ENCODE results near the gene PHF21A. TPM values are rescaled to one million over a fixed set of nuclear protein-coding genes. Genes with fewer than 3 reads are reported as not detected.
A peak's percentile ranks its signal among the peaks of the same experiment; 100 is the strongest.

The PHF21A gene
- total RNA-seq, 1 experiment from 2014 or later: 8.2 TPM

GRCh38 chr11:45930031-45930794 is 191.0 kb downstream of the PHF21A start:
- Histone ChIP-seq H3K9me2 (replicated peaks; ENCODE audit: low read length) (no peaks in the 10 kb centered on the region), H3K79me2 (ENCODE audit: low read length) (no peaks in the 10 kb centered on the region), H3K27me3 (ENCODE audit: low read length) (no peaks in the 10 kb centered on the region), H4K20me1 (ENCODE audit: low read length) (no peaks in the 10 kb centered on the region), H3K9ac (ENCODE audit: low read length) (no peak overlapping the region), H3K4me3 (ENCODE audit: low read length) (no peak overlapping the region), H3K27ac (ENCODE audit: low read length) (no peak overlapping the region), H3F3A (ENCODE audit: low read length, unreplicated experiment) (no peaks in the 10 kb centered on the region), H3K4me2 (ENCODE audit: low read length) (no peak overlapping the region), H3K9me3 (ENCODE audit: low read length) (no peaks in the 10 kb centered on the region), H3K36me3 (ENCODE audit: low read depth, low read length) (no peaks in the 10 kb centered on the region), H3K4me1 (ENCODE audit: insufficient read depth, low read length) (peaks cover 7% of the 10 kb centered on the region; the same call in 1 of the 2 replicates), H2AFZ (ENCODE audit: low read length) (no peak overlapping the region)
- intact Hi-C loops (cut with micrococcal nuclease): no loop called here
- POLR2A ChIA-PET (ENCODE audit: unreplicated experiment): no interaction called here
- TF ChIP-seq EZH2 (IDR thresholded peaks at IDR 0.05; ENCODE audit: low read length, unreplicated experiment): no peak
- TF ChIP-seq CTCF (conservative IDR thresholded peaks at IDR 0.05; ENCODE audit: low read depth, low read length): no peak
- no peak for TF ChIP-seq EZH2phosphoT487 (IDR thresholded peaks at IDR 0.05; ENCODE audit: borderline replicate concordance, low read length)
- DNase-seq (peak; percentile 7), ATAC-seq (peak; percentile 64)
- no TSS peak for BruUV-seq (replicated peaks)
- CTCF ChIA-PET: interaction anchor here (0.6 kb wide), 1 partner anchor 58 kb away, joined by 3 read pairs; no protein-coding TSS in a partner anchor

DNA sequence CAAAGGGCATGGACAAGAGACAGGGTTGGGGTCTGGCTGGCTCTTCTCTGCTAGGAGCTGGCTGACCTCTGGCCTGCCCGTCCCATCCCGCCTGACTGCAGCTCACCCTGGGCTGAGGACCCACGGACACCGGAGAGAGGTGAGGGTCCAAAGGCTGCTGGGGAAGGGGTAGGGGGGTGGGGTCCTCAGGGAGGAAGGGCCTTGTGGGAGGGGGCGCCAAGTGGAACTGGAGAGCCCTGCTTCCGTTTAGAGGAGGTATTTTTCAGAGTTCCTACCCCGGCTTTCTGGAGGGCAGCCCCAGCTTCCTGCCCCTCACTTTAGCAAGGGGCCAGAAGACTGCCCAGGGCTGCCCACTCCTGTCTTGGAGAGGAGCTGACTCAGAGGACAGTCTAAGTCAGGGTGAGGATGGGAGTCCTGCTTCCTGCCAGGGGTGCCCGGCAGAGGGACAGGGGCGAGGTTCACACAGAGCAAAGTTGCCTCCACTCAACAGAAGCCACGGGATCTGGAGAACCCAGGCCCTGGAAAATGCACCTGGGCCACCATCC is 191.7 kb downstream of the PHF21A start:
- H3K4me2 ChIP-seq (ENCODE audit: low read length): no peak overlapping the region
- no peaks in the 10 kb centered on the region for H3K27me3 ChIP-seq (ENCODE audit: low read length)
- H3K9me2 ChIP-seq (replicated peaks; ENCODE audit: low read length): no peaks in the 10 kb centered on the region
- H3K36me3 ChIP-seq (ENCODE audit: low read depth, low read length): no peaks in the 10 kb centered on the region
- no peaks in the 10 kb centered on the region for H3F3A ChIP-seq (ENCODE audit: low read length, unreplicated experiment)
- H3K4me1 ChIP-seq (ENCODE audit: insufficient read depth, low read length): peaks cover 7% of the 10 kb centered on the region; the same call in 1 of the 2 replicates
- H4K20me1 ChIP-seq (ENCODE audit: low read length): no peaks in the 10 kb centered on the region
- H3K27ac ChIP-seq (ENCODE audit: low read length): no peak overlapping the region
- ChIA-PET CTCF (no interaction called here), POLR2A (ENCODE audit: unreplicated experiment) (no interaction called here)
- H3K9ac ChIP-seq (ENCODE audit: low read length): no peak overlapping the region
- no peak overlapping the region for H3K4me3 ChIP-seq (ENCODE audit: low read length)
- H2AFZ ChIP-seq (ENCODE audit: low read length): no peak overlapping the region
- intact Hi-C loops (cut with micrococcal nuclease): no loop called here
- TF ChIP-seq CTCF (conservative IDR thresholded peaks at IDR 0.05; ENCODE audit: low read depth, low read length) (no peak), EZH2 (IDR thresholded peaks at IDR 0.05; ENCODE audit: low read length, unreplicated experiment) (no peak), EZH2phosphoT487 (IDR thresholded peaks at IDR 0.05; ENCODE audit: borderline replicate concordance, low read length) (no peak)
- no peaks in the 10 kb centered on the region for H3K9me3 ChIP-seq (ENCODE audit: low read length)
- DNase-seq: no peak
- BruUV-seq (replicated peaks): no TSS peak
- no peaks in the 10 kb centered on the region for H3K79me2 ChIP-seq (ENCODE audit: low read length)
- peak; percentile 58 for ATAC-seq
